Measurements from ENCODE around the gene NKIRAS2.

NKIRAS2 gene

DNA sequence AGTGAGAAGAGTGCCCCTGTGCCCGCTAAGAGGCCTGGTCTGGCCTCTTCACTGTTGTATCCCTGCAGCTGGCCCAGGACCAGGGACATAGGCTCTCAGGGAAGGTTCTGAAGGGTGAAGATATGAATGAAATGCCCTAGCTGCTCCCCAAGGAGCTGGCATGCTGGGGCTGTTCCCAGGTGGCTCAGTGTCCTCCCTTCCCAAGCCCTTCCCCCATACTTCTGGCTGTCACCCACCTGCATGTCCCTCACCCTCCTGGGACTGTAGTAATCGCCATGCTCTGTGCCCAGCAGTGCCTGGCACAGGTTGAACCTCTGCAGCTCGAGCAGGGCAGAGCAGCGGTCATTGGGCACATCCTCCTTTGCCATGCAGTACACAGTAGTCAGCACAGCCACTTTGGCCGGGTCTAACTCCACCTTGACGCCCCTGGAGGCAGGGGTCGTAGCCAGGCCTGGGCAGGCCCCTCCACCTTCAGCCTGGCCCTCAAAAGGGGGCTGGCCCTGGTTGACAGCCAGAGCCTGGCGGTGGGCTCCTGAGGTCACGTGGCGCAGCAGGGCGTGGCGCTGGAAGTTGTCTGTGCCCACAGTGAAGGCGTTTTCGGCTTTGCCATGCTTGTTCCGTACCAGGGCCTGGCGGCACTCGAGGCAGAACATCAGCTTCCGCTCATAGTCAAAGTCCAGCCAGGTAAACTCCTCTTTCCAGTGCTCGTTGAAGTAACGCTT, 22.9 kb downstream of the NKIRAS2 start:
- ATAC-seq (replicated peaks) (no peak), DNase-seq (no peak)
- Mint-ChIP-seq H3K4me1 (ENCODE audit: low read depth in 2 of 2) (no peaks in the 10 kb centered on the region), H3K27ac (no peak overlapping the region), H3K9me3 (no peaks in the 10 kb centered on the region), H3K27me3 (peaks cover 0 to 2% of the 10 kb centered on the region in 2 donors), H3K4me3 (no peak overlapping the region), H3K36me3 (ENCODE audit: insufficient read depth) (peaks cover 3% of the 10 kb centered on the region)

DNA sequence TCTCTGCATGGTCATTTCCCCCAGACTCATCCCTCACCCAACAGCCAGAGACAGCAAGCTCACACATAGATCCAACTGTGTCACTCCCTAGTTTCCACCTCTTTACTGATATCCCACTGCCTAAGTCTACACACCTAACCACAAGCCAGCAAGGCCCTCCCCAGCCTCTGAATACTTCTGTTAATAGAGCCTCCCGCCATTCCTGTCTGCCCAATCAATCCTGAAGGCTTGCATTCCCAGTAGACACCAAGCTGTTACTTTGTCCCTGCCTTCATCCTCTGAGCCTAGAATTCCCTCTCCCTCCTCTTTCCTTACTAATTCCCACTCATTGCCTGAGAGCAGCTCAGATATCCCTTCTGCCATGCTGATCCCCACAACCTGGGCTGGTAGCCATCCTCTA, 25.8 kb downstream of the NKIRAS2 start:
- Mint-ChIP-seq H3K4me3 (no peak overlapping the region), H3K9me3 (no peaks in the 10 kb centered on the region), H3K27ac (no peak overlapping the region), H3K4me1 (ENCODE audit: low read depth in 2 of 2) (peaks cover under 1 to 6% of the 10 kb centered on the region in 2 donors), H3K36me3 (ENCODE audit: insufficient read depth) (peaks cover 5% of the 10 kb centered on the region), H3K27me3 (peaks cover 5 to 15% of the 10 kb centered on the region in 2 donors)
- ATAC-seq (replicated peaks) (no peak), DNase-seq (no peak)

DNA sequence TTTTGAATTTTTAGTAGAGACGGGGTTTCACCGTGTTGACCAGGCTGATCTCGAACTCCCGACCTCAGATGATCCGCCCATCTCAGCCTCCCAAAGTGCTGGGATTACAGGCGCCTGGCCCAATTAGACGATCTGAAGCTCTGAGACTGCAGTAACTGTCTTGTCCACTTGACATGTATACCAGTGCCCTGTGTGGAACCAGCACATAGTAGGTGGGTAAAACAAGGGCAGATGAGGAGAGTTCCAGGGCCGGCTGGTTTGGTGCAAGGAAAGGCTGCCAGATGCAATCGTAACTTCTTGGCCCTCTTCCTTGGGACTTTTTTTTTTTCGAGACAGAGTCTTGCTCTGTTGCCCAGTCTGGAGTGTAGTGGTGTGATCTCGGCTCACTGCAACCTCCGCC, 27.5 kb downstream of the NKIRAS2 start:
- peaks cover 4 to 10% of the 10 kb centered on the region in 2 donors for H3K4me1 Mint-ChIP-seq (ENCODE audit: low read depth in 2 of 2)
- no peak overlapping the region for H3K27ac Mint-ChIP-seq
- H3K4me3 Mint-ChIP-seq, result no peak overlapping the region
- H3K9me3 Mint-ChIP-seq, result no peaks in the 10 kb centered on the region
- ATAC-seq (replicated peaks), result no peak
- DNase-seq, result no peak
- H3K27me3 Mint-ChIP-seq, result peaks cover 13 to 31% of the 10 kb centered on the region in 2 donors
- peaks cover 5% of the 10 kb centered on the region for H3K36me3 Mint-ChIP-seq (ENCODE audit: insufficient read depth)

DNA sequence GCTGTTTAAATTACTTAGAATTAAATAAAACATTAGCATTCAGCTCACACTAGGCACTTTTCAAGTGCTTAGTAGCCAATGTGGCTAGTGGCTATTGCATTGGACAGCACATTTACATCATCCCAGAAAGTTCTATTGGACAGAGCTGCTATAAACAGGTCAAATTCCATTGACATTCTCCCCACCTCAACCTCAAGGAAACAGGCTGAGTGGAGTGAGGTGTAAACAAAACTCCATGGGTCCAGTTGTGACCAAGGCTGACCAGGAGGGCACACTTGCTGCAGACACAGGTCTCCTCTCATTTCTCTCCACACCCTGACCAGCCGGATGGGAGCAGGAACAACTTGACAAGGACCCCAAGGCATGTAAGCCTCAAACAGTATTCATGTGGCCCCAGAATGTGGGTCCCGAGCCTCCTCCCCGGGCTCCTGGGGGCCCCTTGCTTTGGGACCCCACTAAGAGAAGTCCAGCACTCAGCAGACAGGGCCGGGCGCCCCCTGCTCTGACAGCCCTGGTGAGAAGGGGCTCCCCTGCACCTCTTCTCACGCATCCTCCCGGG, 30.0 kb downstream of the NKIRAS2 start:
- Mint-ChIP-seq H3K4me3 (peak overlapping the region; percentile 67 to 78), H3K27me3 (peaks cover 32 to 57% of the 10 kb centered on the region in 2 donors), H3K9me3 (no peaks in the 10 kb centered on the region), H3K4me1 (ENCODE audit: low read depth in 2 of 2) (peaks cover 4 to 10% of the 10 kb centered on the region in 2 donors), H3K36me3 (ENCODE audit: insufficient read depth) (peaks cover 2% of the 10 kb centered on the region), H3K27ac (no peak overlapping the region)
- no peak for ATAC-seq (replicated peaks)
- DNase-seq, result no peak

DNA sequence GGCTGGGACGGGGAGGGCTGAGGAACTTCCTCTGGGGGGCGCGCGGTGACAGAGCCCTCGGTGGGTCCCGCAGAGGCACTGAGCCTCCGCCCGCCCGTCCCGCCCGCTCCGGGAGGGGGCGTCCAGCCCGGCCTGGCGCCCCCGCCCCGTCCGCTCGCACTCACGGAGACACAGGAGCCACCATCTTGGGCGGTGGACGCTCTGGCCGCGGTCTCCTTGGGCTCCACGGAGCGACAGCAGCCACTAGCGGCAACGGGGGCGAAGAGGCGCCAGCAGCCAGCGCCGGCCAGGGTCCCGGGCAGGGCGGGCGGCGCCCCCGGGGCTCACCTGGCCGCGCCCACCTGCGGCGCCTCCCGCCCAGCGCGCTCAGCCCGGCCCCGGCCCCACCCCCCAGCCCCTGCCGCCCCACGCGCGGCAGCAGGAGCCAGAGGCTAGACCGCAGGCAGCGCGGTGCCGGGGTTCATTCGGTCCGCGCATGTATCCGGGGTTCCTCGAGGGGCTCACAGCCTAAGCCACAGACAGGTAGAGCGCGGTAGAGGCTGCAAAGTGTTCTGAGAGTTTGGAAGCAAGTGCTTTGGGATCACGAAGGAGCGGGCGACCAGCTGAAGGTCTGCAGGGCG, 30.6 kb downstream of the NKIRAS2 start, which contains the start of gene C17orf113:
Gene C17orf113, minus strand, starts transcription at position 209 of the 620 bp plus-strand sequence. CDS start 7,225 bp downstream, outside the sequence.
- Mint-ChIP-seq H3K36me3 (ENCODE audit: insufficient read depth) (peaks cover 2% of the 10 kb centered on the region), H3K27me3 (peaks cover 38 to 63% of the 10 kb centered on the region in 2 donors), H3K9me3 (no peaks in the 10 kb centered on the region), H3K27ac (no peak within 1 kb of the TSS), H3K4me1 (ENCODE audit: low read depth in 2 of 2) (peaks cover 4 to 10% of the 10 kb centered on the region in 2 donors), H3K4me3 (peak within 1 kb of the TSS; percentile 67 to 78)
- DNase-seq (peak; percentile 15 to 38 (median 25)), ATAC-seq (replicated peaks) (peak; percentile 76)

DNA sequence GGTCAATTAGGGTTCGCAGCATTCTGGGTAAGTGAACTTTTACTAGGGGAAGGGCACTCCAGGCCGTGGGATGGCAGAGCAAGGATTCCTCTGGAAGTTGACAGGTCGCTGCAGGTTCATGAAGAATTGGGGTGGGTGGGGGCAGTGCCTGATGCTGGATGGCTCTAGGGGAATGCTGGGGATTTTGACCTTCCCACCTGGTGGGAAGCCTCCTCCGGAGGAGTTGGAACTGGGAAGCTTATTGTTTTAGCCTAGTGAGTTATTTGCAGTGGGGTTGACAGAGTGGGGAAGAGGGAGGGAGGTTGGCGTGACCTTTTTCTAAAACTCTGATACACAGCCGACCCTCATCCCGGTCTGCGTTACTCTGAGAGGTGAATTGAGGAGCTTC, 31.1 kb downstream of the NKIRAS2 start:
- H3K27me3 Mint-ChIP-seq, result peaks cover 39 to 68% of the 10 kb centered on the region in 2 donors
- peaks cover 4 to 10% of the 10 kb centered on the region in 2 donors for H3K4me1 Mint-ChIP-seq (ENCODE audit: low read depth in 2 of 2)

DNA sequence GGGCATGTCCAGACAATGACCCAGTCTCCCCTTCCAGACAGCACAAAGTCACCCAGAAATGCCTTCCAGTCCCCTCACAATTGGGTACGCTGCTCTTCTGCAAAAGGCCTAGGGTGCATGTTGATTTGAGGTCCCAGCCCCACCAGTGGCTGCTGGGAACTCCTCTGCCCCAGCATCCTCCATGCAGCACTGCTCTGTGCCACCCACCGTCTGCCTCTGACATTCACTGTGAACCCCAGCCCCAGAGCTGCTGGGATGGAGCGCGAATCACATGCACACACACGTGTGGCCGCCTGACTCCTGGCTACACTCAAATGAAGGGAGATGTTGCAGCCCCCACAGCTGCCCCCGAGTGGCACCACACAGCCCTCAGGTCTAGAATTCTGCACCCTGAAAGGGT, 31.8 kb downstream of the NKIRAS2 start:
- H3K27ac Mint-ChIP-seq, result no peak overlapping the region
- no peaks in the 10 kb centered on the region for H3K9me3 Mint-ChIP-seq
- H3K27me3 Mint-ChIP-seq, result peaks cover 39 to 72% of the 10 kb centered on the region in 2 donors
- DNase-seq (no peak), ATAC-seq (replicated peaks) (no peak)
- H3K36me3 Mint-ChIP-seq (ENCODE audit: insufficient read depth), result peaks cover 2% of the 10 kb centered on the region
- peaks cover 4 to 10% of the 10 kb centered on the region in 2 donors for H3K4me1 Mint-ChIP-seq (ENCODE audit: low read depth in 2 of 2)
- peak overlapping the region in 1 of 2 donors; percentile 78 for H3K4me3 Mint-ChIP-seq

More for the DNA sequence above, 31.1 kb downstream of the NKIRAS2 start:
- ATAC-seq (replicated peaks), result no peak
- Mint-ChIP-seq H3K9me3 (no peaks in the 10 kb centered on the region), H3K27ac (no peak overlapping the region), H3K4me3 (peak overlapping the region; percentile 67 to 78), H3K36me3 (ENCODE audit: insufficient read depth) (peaks cover 2% of the 10 kb centered on the region)
- no peak for DNase-seq

DNA sequence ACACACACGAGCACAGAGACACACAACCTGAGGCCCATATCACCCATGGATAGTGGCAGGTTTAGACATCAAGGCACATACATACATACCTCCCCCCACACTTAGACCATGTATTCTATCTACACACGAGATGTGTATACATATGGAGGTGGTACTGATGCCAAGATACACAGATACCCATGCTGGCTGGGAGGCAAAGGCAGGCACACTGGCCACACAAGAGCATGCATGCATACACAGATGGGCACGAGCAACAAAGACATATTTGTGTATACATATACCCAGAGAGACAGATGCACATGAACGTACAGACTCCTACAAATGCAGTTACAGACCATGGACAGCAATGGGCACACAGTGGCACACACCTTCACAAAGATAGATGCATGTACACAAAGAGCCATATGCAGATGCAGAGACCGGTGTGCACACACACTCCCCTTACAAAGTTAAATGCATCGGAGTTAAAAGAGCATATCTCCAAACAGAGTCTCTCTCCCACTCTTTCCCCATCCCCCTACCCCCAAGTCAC, 32.5 kb downstream of the NKIRAS2 start:
- H3K27me3 Mint-ChIP-seq, result peaks cover 39 to 78% of the 10 kb centered on the region in 2 donors

DNA sequence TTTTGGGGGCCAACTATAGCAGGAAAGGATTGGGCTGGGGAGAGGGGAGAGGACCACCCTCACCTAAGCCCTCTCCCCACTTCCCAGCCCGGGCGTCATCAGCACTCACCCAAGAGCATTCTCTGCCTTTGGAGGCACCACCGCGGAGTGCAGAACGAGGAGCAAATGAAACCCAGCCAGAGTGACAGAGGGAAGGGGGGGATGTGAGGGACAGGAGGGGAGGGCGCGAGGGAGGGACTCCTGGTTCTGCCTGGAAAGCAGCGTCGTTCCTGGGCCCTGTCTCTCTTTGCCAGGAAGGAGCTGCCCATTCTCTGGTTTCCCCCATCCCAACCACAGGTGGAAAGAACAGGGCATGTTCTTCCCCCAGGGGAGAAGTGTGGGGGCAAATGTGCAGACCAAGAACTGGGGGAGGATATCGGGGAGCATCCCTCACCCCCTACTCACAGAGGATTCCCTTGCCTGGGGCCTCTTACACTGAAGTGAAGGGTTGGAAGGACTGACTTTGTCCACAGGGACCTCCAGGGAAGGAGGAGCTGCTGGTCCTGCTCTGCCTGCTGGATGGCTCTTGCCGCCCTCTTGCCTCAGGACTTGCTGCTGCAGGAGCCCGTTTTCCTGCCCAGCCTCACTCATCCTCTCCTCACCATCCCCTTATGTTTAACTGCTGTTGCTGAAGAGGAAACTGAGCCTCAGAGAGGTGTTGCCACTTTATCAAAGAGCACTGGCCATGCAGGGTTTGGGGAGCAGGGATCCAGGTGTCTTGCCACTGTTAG, 34.0 kb downstream of the NKIRAS2 start:
- H3K4me1 Mint-ChIP-seq (ENCODE audit: low read depth in 2 of 2), result peaks cover 4 to 10% of the 10 kb centered on the region in 2 donors
- peaks cover 39 to 82% of the 10 kb centered on the region in 2 donors for H3K27me3 Mint-ChIP-seq

More for the DNA sequence above, 32.5 kb downstream of the NKIRAS2 start:
- Mint-ChIP-seq H3K27ac (no peak overlapping the region), H3K9me3 (no peaks in the 10 kb centered on the region), H3K36me3 (ENCODE audit: insufficient read depth) (peaks cover 2% of the 10 kb centered on the region), H3K4me1 (ENCODE audit: low read depth in 2 of 2) (peaks cover 4 to 10% of the 10 kb centered on the region in 2 donors), H3K4me3 (no peak overlapping the region)
- DNase-seq, result no peak
- no peak for ATAC-seq (replicated peaks)

DNA sequence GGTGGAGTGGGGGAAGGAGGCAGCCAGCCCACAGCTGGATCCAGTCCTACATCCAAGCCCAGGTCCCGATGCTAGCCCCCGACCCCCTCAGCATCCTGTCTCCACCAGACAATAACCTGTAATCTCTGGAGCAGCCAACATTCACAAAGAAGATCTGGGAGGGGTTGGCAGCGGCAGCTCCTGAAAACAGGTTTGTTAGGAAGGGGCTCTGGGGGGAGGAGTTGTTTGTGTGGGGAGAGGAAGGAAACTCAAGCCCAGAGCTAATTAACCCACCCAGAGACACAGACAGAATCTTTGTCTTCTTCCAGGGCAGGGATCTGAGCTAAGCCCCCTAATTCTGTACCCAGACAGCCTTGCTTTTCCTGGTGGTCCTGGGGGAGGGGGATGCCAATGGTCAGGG, 35.1 kb downstream of the NKIRAS2 start:
- peaks cover 34 to 86% of the 10 kb centered on the region in 2 donors for H3K27me3 Mint-ChIP-seq
- peak overlapping the region in 1 of 2 donors; percentile 36 for H3K27ac Mint-ChIP-seq
- no peaks in the 10 kb centered on the region for H3K9me3 Mint-ChIP-seq
- no peak for DNase-seq
- H3K4me1 Mint-ChIP-seq (ENCODE audit: low read depth in 2 of 2), result peaks cover 4 to 5% of the 10 kb centered on the region in 2 donors
- no peaks in the 10 kb centered on the region for H3K36me3 Mint-ChIP-seq (ENCODE audit: insufficient read depth)
- no peak for ATAC-seq (replicated peaks)
- no peak overlapping the region for H3K4me3 Mint-ChIP-seq

More for the DNA sequence above, 34.0 kb downstream of the NKIRAS2 start:
- H3K4me3 Mint-ChIP-seq, result no peak overlapping the region
- no peaks in the 10 kb centered on the region for H3K9me3 Mint-ChIP-seq
- no peak for DNase-seq
- ATAC-seq (replicated peaks), result no peak
- H3K36me3 Mint-ChIP-seq (ENCODE audit: insufficient read depth), result peaks cover 2% of the 10 kb centered on the region
- no peak overlapping the region for H3K27ac Mint-ChIP-seq

DNA sequence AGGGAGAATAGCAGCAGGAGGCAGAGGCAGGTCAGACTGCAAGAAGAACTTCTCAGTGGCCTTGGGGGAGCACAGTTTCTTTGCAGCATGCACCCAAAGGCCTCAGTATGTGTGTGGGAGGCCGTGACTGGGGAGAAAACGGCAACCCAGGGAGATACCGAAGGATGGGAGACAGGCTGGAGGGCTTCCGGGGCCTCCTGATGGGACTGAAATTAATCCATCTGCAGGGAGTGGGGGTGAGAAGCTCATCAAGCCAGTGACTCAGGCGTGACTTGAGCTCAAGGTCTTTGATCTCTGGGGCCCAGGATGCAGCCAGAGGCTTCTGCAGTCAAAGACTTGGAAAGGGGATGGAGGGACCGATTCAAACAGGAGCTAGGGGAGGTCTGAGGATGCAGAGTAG, 35.6 kb downstream of the NKIRAS2 start:
- Mint-ChIP-seq H3K4me1 (ENCODE audit: low read depth in 2 of 2) (peaks cover 4 to 5% of the 10 kb centered on the region in 2 donors), H3K4me3 (no peak overlapping the region), H3K27ac (no peak overlapping the region), H3K9me3 (no peaks in the 10 kb centered on the region), H3K36me3 (ENCODE audit: insufficient read depth) (no peaks in the 10 kb centered on the region), H3K27me3 (peaks cover 34 to 85% of the 10 kb centered on the region in 2 donors)
- DNase-seq, result no peak
- ATAC-seq (replicated peaks), result no peak

DNA sequence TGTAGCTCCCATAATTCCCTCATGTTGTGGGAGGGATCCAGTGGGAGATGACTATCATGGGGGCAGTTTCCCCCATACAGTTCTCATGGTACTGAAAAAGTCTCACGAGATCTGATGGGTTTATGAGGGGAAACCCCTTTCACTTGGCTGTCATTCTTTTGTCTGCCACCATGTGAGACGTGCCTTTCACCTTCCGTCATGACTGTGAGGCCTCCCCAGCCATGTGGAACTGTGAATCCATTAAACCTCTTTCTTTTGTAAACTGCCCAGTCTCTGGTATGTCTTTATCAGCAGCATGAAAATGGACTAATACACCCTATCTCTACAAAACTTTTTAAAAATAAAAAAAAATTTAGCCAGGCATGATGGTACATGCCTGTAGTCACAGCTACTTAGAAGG, 36.7 kb downstream of the NKIRAS2 start:
- no peaks in the 10 kb centered on the region for H3K36me3 Mint-ChIP-seq (ENCODE audit: insufficient read depth)
- H3K27ac Mint-ChIP-seq, result no peak overlapping the region
- H3K4me3 Mint-ChIP-seq, result no peak overlapping the region
- ATAC-seq (replicated peaks) (no peak), DNase-seq (no peak)
- no peaks in the 10 kb centered on the region for H3K4me1 Mint-ChIP-seq (ENCODE audit: low read depth in 2 of 2)
- no peaks in the 10 kb centered on the region for H3K9me3 Mint-ChIP-seq
- peaks cover 33 to 75% of the 10 kb centered on the region in 2 donors for H3K27me3 Mint-ChIP-seq

DNA sequence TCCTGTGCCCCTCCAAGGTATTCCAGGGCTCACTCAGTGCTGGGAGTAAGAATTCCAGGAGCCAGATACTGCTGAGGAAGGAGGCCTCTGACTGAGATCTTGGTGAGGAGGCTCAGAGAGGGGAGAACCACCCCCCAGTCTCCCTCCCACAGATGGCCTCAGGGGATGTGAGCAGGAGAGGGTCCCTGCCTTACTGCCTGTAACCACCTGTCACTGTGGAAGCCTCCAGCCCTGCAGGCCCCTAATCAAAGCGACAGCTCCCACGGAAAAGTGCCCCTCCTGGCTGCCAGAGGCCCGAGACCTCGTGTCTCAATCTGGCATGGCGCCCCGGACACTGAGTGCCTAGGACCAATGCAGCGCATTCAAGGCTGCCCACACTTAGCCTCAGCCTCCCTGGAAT, 38.2 kb downstream of the NKIRAS2 start:
- Mint-ChIP-seq H3K9me3 (no peaks in the 10 kb centered on the region), H3K4me1 (ENCODE audit: low read depth in 2 of 2) (no peaks in the 10 kb centered on the region), H3K4me3 (no peak overlapping the region), H3K36me3 (ENCODE audit: insufficient read depth) (no peaks in the 10 kb centered on the region), H3K27ac (no peak overlapping the region), H3K27me3 (peaks cover 21 to 75% of the 10 kb centered on the region in 2 donors)
- ATAC-seq (replicated peaks), result no peak
- DNase-seq, result no peak
